Esophagus (tissue), 2 donors: ENCODE results near the gene ADCY1. TPM values are rescaled to one million over a fixed set of nuclear protein-coding genes. Genes with fewer than 3 reads are reported as not detected.

ENCODE experiments used
- H3K27ac ChIP-seq, 2 donors: one replicate each; pipeline ENCODE4 v1.5.1; 2013; ENCODE audit warnings: low read depth in 2 of 2, mild to moderate bottlenecking in 2 of 2, inconsistent platforms in 1 of 2, low read length in 1 of 2, moderate library complexity in 1 of 2
- H3K27me3 ChIP-seq, 2 donors: one replicate each; pipeline ENCODE4 v1.6.1; 2013; ENCODE audit warnings: low read length in 2 of 2, control low read depth in 1 of 2, mild to moderate bottlenecking in 1 of 2; ENCODE audit not compliant: insufficient read depth in 2 of 2, control insufficient read depth in 1 of 2
- H3K36me3 ChIP-seq, 2 donors: one replicate each; pipeline ENCODE4 v1.6.1; 2013; ENCODE audit warnings: low read length in 1 of 2; ENCODE audit not compliant: control insufficient read depth in 2 of 2, insufficient read depth in 2 of 2
- H3K4me1 ChIP-seq, 2 donors: one replicate each; pipeline ENCODE4 v1.6.1; 2013; ENCODE audit warnings: low read length in 1 of 2; ENCODE audit not compliant: control insufficient read depth in 2 of 2, insufficient read depth in 2 of 2
- H3K4me3 ChIP-seq, 2 donors: one replicate each; pipeline ENCODE4 v1.5.1; 2013; ENCODE audit warnings: low read length in 2 of 2, mild to moderate bottlenecking in 2 of 2, low read depth in 1 of 2, moderate library complexity in 1 of 2
- H3K9me3 ChIP-seq, 2 donors: one replicate each; pipeline ENCODE4 v1.6.1; 2013; ENCODE audit warnings: mild to moderate bottlenecking in 2 of 2, low read depth in 1 of 2, low read length in 1 of 2, moderate library complexity in 1 of 2; ENCODE audit not compliant: control insufficient read depth in 2 of 2, insufficient read depth in 1 of 2
- WGBS, 2 donors: extraction: QIAGEN DNeasy Blood & Tissue Kit; methylation state at CpG; one replicate each; pipeline ENCODE4 v1.1.7; 2013; 5-methylcytosine and 5-hydroxymethylcytosine counted together
- polyA plus RNA-seq, 2 donors: library from polyadenylated mRNA; stranded (reverse); fragments of 200-250 nt; gene quantifications; one replicate each; pipeline ENCODE4 v1.2.3, GENCODE V29; 2013
- donor health status: healthy with polysubstance abuse.
- donor health status: Bipolar disorder and iron deficiency.

Gene ADCY1
- polyA plus RNA-seq, 2 donors: 0.12 to 0.18 TPM

- no peaks in the 10 kb centered on the region for H3K27me3 ChIP-seq
- H3K27ac ChIP-seq: no peak overlapping the region
- H3K4me3 ChIP-seq: no peak overlapping the region
- 94% methylated on average over 6 of the region's 6 CpGs for WGBS, 2 donors
- no peaks in the 10 kb centered on the region for H3K9me3 ChIP-seq
- no peaks in the 10 kb centered on the region for H3K36me3 ChIP-seq
- H3K4me1 ChIP-seq: peaks cover 0 to 2% of the 10 kb centered on the region in 2 donors
Measured at GRCh38 chr7:45646207-45646821, 72.1 kb downstream of the ADCY1 start.

GRCh38 chr7:45646996-45647825 is 73.0 kb downstream of the ADCY1 start:
- Histone ChIP-seq H3K9me3 (no peaks in the 10 kb centered on the region), H3K27me3 (no peaks in the 10 kb centered on the region), H3K4me3 (no peak overlapping the region), H3K4me1 (peaks cover 0 to 2% of the 10 kb centered on the region in 2 donors), H3K27ac (no peak overlapping the region), H3K36me3 (no peaks in the 10 kb centered on the region)
- 73 to 78% methylated on average over 12 of the region's 12 CpGs for WGBS, 2 donors

- Histone ChIP-seq H3K27ac (no peak overlapping the region), H3K4me3 (no peak overlapping the region), H3K9me3 (no peaks in the 10 kb centered on the region), H3K27me3 (no peaks in the 10 kb centered on the region), H3K4me1 (peaks cover 0 to 2% of the 10 kb centered on the region in 2 donors), H3K36me3 (no peaks in the 10 kb centered on the region)
- WGBS, 2 donors: 79 to 87% methylated on average over 13 of the region's 13 CpGs
Measured at GRCh38 chr7:45647967-45648670, 74.0 kb downstream of the ADCY1 start.

GRCh38 chr7:45648671-45648995 is 74.5 kb downstream of the ADCY1 start:
- Histone ChIP-seq H3K4me1 (peaks cover 0 to 2% of the 10 kb centered on the region in 2 donors), H3K9me3 (no peaks in the 10 kb centered on the region), H3K27me3 (no peaks in the 10 kb centered on the region), H3K36me3 (no peaks in the 10 kb centered on the region), H3K4me3 (no peak overlapping the region), H3K27ac (no peak overlapping the region)
- WGBS, 2 donors: 87 to 88% methylated on average over 10 of the region's 10 CpGs

- no peak overlapping the region for H3K4me3 ChIP-seq
- H3K36me3 ChIP-seq: no peaks in the 10 kb centered on the region
- H3K4me1 ChIP-seq: peaks cover 0 to 2% of the 10 kb centered on the region in 2 donors
- WGBS, 2 donors: 89 to 93% methylated on average over 11 of the region's 11 CpGs
- no peak overlapping the region for H3K27ac ChIP-seq
- no peaks in the 10 kb centered on the region for H3K27me3 ChIP-seq
- no peaks in the 10 kb centered on the region for H3K9me3 ChIP-seq
Measured at GRCh38 chr7:45649560-45650346, 75.6 kb downstream of the ADCY1 start.

- Histone ChIP-seq H3K4me3 (no peak overlapping the region), H3K9me3 (no peaks in the 10 kb centered on the region), H3K27ac (no peak overlapping the region), H3K27me3 (no peaks in the 10 kb centered on the region), H3K36me3 (no peaks in the 10 kb centered on the region), H3K4me1 (peaks cover 0 to 2% of the 10 kb centered on the region in 2 donors)
- 72 to 75% methylated on average over 13 of the region's 13 CpGs for WGBS, 2 donors
Measured at GRCh38 chr7:45650404-45651394, 76.5 kb downstream of the ADCY1 start.

- H3K4me1 ChIP-seq: peaks cover 0 to 2% of the 10 kb centered on the region in 2 donors
- no peak overlapping the region for H3K4me3 ChIP-seq
- H3K9me3 ChIP-seq: no peaks in the 10 kb centered on the region
- 80 to 86% methylated on average over 6 of the region's 6 CpGs for WGBS, 2 donors
- H3K36me3 ChIP-seq: no peaks in the 10 kb centered on the region
- no peak overlapping the region for H3K27ac ChIP-seq
- no peaks in the 10 kb centered on the region for H3K27me3 ChIP-seq
Measured at GRCh38 chr7:45651540-45651939, 77.4 kb downstream of the ADCY1 start.

GRCh38 chr7:45652630-45653029 is 78.5 kb downstream of the ADCY1 start:
- Histone ChIP-seq H3K36me3 (no peaks in the 10 kb centered on the region), H3K9me3 (no peaks in the 10 kb centered on the region), H3K27ac (no peak overlapping the region), H3K4me3 (no peak overlapping the region), H3K27me3 (no peaks in the 10 kb centered on the region), H3K4me1 (no peaks in the 10 kb centered on the region)
- 76 to 77% methylated on average over 2 of the region's 2 CpGs for WGBS, 2 donors
